GM12874 (cell line): ENCODE data around the gene HKDC1.

Experiments used
- TF ChIP-seq, protein P1 (sequence below): IDR thresholded peaks from 2 replicates; pipeline ENCODE4 v1.5.1; 2011; ENCODE audit warnings: low read depth, mild to moderate bottlenecking, control low read depth, low read length, moderate library complexity; ENCODE audit not compliant: insufficient read depth

HKDC1 gene

DNA sequence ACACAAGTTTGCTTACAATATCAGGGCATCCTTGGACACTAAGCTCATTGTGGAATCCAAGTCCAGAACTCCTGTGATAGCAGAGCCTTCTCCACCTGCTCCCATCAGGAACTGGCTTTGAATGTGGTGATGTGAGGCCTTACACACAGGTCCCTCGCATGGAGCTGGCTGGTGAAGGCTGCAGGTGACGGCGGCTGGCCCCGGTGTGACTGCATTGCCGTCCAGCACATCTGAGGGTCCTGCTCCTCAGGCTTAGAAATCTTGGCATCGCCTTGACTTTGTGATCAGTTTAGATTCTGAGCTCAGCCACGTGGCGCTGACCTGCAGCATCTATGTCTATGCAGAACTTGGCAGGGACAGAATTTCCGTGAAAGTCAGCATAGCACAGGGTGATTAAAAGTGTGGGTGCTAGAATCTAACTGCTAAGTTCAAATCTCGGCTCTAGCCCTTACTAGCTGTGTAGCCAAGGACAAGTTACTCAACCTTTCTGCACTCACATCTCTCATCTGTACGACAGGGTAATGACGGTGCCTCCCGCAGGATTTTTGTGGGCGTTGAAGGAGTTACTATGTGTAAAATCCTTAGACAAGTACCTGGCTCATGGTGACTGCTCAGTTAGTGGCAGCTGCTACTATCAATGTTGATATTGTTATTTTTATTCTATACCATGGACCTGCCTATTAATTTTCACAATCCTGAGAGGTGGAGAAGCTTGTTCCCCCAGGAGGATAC is 26.6 kb downstream of the HKDC1 start:
- TF ChIP-seq, protein P1, sequence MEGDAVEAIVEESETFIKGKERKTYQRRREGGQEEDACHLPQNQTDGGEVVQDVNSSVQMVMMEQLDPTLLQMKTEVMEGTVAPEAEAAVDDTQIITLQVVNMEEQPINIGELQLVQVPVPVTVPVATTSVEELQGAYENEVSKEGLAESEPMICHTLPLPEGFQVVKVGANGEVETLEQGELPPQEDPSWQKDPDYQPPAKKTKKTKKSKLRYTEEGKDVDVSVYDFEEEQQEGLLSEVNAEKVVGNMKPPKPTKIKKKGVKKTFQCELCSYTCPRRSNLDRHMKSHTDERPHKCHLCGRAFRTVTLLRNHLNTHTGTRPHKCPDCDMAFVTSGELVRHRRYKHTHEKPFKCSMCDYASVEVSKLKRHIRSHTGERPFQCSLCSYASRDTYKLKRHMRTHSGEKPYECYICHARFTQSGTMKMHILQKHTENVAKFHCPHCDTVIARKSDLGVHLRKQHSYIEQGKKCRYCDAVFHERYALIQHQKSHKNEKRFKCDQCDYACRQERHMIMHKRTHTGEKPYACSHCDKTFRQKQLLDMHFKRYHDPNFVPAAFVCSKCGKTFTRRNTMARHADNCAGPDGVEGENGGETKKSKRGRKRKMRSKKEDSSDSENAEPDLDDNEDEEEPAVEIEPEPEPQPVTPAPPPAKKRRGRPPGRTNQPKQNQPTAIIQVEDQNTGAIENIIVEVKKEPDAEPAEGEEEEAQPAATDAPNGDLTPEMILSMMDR = no peak

DNA sequence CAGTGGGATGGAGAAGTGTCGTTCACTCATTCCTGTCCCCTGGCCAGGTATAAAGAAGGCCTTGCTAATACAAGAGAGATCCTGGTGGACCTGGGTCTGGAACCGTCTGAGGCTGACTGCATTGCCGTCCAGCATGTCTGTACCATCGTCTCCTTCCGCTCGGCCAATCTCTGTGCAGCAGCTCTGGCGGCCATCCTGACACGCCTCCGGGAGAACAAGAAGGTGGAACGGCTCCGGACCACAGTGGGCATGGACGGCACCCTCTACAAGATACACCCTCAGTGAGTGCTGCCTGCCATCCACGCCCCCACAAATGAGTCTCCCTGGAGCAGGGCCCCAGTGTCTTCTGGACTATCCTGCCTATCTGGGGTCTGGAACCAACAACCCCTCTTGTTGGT is 27.2 kb downstream of the HKDC1 start:
- TF ChIP-seq, protein P1 = no peak

DNA sequence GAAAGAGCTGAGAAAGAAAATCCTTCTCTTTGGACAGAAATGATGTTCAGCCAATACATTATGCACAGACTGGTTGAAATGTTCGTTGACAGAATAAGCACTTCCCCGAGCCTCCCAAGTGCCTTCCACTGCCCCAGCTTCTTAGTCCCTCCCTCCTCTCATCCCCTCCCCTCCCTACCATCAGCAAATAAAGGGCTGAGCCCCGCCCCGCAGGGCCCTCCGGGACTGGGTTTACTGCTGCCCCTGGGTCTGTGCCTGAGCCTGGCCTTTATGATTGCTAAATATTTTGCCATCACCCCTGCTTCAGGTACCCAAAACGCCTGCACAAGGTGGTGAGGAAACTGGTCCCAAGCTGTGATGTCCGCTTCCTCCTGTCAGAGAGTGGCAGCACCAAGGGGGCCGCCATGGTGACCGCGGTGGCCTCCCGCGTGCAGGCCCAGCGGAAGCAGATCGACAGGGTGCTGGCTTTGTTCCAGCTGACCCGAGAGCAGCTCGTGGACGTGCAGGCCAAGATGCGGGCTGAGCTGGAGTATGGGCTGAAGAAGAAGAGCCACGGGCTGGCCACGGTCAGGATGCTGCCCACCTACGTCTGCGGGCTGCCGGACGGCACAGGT is 28.1 kb downstream of the HKDC1 start:
- TF ChIP-seq, protein P1 = no peak

DNA sequence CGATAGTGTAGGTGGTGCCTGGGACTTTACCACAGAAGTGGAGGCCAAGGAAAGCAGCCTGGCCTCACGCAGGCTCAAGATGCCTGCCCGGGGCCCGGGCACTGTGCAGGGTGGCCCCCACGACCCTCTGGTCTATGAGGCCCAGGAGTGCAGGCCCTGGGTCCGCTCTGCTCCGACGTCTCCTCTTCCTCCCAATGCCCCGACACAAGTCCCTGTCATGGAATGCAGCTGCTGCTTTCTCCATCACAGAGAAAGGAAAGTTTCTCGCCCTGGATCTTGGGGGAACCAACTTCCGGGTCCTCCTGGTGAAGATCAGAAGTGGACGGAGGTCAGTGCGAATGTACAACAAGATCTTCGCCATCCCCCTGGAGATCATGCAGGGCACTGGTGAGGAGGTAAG is 29.9 kb downstream of the HKDC1 start:
- TF ChIP-seq, protein P1 = no peak

DNA sequence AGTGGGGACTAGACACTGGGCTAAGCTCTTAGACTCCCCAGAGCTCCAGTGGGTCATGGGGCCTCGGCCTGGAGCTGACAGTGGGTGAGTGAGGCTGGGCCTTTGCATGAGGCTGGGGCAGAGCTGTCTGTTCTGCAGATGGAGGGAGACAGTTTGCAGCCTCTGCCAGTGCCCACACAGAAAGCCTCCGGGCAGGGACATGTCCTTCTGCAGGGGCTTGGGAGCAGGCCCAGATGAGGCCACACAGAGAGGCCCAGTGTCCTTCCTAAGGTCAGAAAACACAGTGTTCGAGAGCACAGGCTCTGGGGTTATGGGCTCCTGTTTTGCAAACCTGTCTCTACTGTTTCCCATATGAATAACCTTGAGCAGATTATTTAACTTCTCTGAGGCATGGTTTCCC is 33.0 kb downstream of the HKDC1 start:
- TF ChIP-seq, protein P1 = no peak

DNA sequence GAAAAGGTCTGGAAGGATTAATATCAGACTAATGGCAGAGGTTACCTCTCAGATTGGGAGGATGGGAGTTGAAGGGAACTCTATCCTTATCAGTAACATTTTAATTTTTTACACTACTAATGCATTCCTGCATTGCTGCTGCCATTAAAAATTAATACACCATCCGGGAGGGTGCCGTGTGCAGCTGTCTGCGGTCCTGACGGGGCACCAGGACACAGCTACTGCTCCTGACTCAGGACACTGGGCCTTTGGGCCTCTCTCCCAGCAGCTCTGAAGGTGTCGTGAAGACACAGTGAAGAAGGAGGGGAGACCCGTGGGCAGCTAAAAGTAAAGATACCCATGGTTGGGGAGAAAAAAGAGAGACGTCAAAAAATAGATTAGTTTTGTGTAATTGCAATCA is 34.7 kb downstream of the HKDC1 start:
- TF ChIP-seq, protein P1 = no peak

DNA sequence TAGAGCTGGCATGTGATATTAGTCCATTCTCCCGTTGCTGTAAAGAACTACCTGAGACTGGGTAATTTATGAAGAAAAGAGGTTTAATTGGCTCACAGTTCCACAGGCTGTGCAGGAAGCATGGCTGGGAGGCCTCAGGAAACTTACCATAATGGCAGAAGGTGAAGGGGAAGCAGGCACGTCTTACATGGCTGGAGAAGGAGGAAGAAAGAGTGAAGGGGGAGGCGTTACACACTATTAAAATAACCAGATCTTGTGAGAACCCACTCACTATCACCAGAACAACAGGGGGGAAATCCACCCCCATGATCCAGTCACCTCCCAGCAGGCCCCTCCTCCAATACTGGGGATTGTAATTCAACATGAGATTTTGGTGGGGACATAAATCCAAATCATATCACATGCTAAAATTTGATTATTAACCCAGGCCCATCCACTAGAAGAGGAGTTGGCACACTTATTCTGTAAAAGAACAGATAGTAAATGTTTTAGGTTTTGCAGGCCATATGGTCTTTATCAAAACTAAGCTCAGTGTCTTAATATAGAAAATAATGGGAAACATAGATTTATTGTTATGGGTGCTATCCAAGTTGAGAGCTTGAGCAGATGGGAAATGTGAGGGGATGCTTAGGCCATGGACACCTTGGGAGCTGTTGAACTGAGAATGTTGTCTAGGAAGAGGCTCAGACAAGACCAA is 39.6 kb downstream of the HKDC1 start:
- TF ChIP-seq, protein P1 = no peak
